Smooth muscle cell of the brain vasculature (primary cell): Measurements from ENCODE around the gene ZC3H12C.
"Not testable (repeated sequence)": the region's sequence is repeated elsewhere in the genome, so short reads cannot be mapped to it uniquely, and the experiment has no call there.

Experiments used
- DNase-seq: peaks from one replicate; pipeline ENCODE4 v3.0.0-alpha.2; 2012; ENCODE audit warnings: low read depth, low spot score

Gene ZC3H12C

GRCh38 chr11:110179064-110179463, 85.9 kb downstream of the ZC3H12C start:
- DNase-seq = no peak

GRCh38 chr11:110182886-110183285, 89.7 kb downstream of the ZC3H12C start:
- no peak for DNase-seq

- DNase-seq = no peak
Observed at GRCh38 chr11:110184456-110184855, 91.3 kb downstream of the ZC3H12C start.

GRCh38 chr11:110185121-110185591, 92.0 kb downstream of the ZC3H12C start:
- peak; percentile 49 for DNase-seq

- DNase-seq = no peak
Observed at GRCh38 chr11:110185599-110185998, 92.4 kb downstream of the ZC3H12C start.

GRCh38 chr11:110186456-110186855, 93.3 kb downstream of the ZC3H12C start:
- no peak for DNase-seq

- no peak for DNase-seq
Observed at GRCh38 chr11:110186867-110187266, 93.7 kb downstream of the ZC3H12C start.

GRCh38 chr11:110187731-110188130, 94.5 kb downstream of the ZC3H12C start:
- no peak for DNase-seq

- no peak for DNase-seq
Observed at GRCh38 chr11:110190885-110191284, 97.7 kb downstream of the ZC3H12C start.

- DNase-seq = not testable (repeated sequence)
Observed at GRCh38 chr11:110192604-110193282, 99.6 kb downstream of the ZC3H12C start.

GRCh38 chr11:110194211-110194766, 101.1 kb downstream of the ZC3H12C start:
- DNase-seq = not testable (repeated sequence)

GRCh38 chr11:110196241-110196754, 103.1 kb downstream of the ZC3H12C start:
- no peak for DNase-seq

GRCh38 chr11:110196884-110197420, 103.8 kb downstream of the ZC3H12C start:
- no peak for DNase-seq

- DNase-seq = no peak
Observed at GRCh38 chr11:110198031-110198729, 105.0 kb downstream of the ZC3H12C start.

- DNase-seq = no peak
Observed at GRCh38 chr11:110199184-110199981, 106.2 kb downstream of the ZC3H12C start.

GRCh38 chr11:110200241-110200640, 107.0 kb downstream of the ZC3H12C start:
- DNase-seq = no peak

GRCh38 chr11:110200836-110201235, 107.6 kb downstream of the ZC3H12C start:
- no peak for DNase-seq

- DNase-seq = no peak
Observed at GRCh38 chr11:110207123-110207522, 113.9 kb downstream of the ZC3H12C start.

GRCh38 chr11:110208678-110209312, 115.6 kb downstream of the ZC3H12C start:
- DNase-seq = not testable (repeated sequence)

GRCh38 chr11:110209313-110209694, 116.1 kb downstream of the ZC3H12C start:
- not testable (repeated sequence) for DNase-seq
